NB4 (cell line): Measurements from ENCODE around the gene SPTBN2.

Experiments
- MAX ChIP-seq: IDR thresholded peaks from 2 replicates; pipeline ENCODE4 v1.6.1; 2011; ENCODE audit warnings: low read depth, low read length
- MYC ChIP-seq: IDR thresholded peaks from 2 replicates; pipeline ENCODE4 v1.6.1; 2011; ENCODE audit warnings: low read depth, low read length

GRCh38 chr11:66689661-66690590, 39.1 kb downstream of the SPTBN2 start:
- TF ChIP-seq MYC (no peak), MAX (no peak)
